Keratinocyte (primary cell): ENCODE results near the gene HLA-F. TPM values are rescaled to one million over a fixed set of nuclear protein-coding genes. Genes with fewer than 3 reads are reported as not detected.
A peak's percentile ranks its signal among the peaks of the same experiment; 100 is the strongest.

Experiments
- DNase-seq: peaks from one replicate; pipeline ENCODE4 v3.0.0-alpha.2; 2011; ENCODE audit warnings: low read depth, missing footprints, low spot score
- FAIRE-seq: peaks from 2 replicates; lab custom pipeline; 2011; peaks lifted over from hg19 to GRCh38; lab: Jason Lieb, UNC
- H2AFZ ChIP-seq: 2 replicates; pipeline ENCODE4 v1.6.0; 2012; ENCODE audit warnings: low read length, control low read depth, inconsistent platforms; ENCODE audit not compliant: control insufficient read depth
- H3K27ac ChIP-seq: 2 replicates; pipeline ENCODE4 v1.5.1; 2011; ENCODE audit warnings: low read length; ENCODE audit not compliant: control insufficient read depth, insufficient read depth
- H3K27me3 ChIP-seq: 3 replicates; pipeline ENCODE4 v1.6.0; 2011; ENCODE audit warnings: low read length; ENCODE audit not compliant: control insufficient read depth, insufficient read depth; ENCODE audit errors: extremely low read depth
- H3K36me3 ChIP-seq, 2 experiments: 2 replicates in 1 of 2; 3 replicates in 1 of 2; pipeline ENCODE4 v1.5.1; 2011; ENCODE audit warnings: low read length in 2 of 2, mild to moderate bottlenecking in 1 of 2; ENCODE audit not compliant: control insufficient read depth in 2 of 2, insufficient read depth in 2 of 2; ENCODE audit errors: extremely low read depth in 1 of 2
- H3K4me1 ChIP-seq: 3 replicates; pipeline ENCODE4 v1.5.1; 2011; ENCODE audit warnings: low read length; ENCODE audit not compliant: control insufficient read depth, insufficient read depth; ENCODE audit errors: extremely low read depth
- H3K4me2 ChIP-seq: 3 replicates; pipeline ENCODE4 v1.6.0; 2011; ENCODE audit warnings: low read depth, low read length; ENCODE audit not compliant: control insufficient read depth, insufficient read depth; ENCODE audit errors: extremely low read depth
- H3K4me3 ChIP-seq, 3 experiments: fragments of 200-600 bp in 1 of 3; sonication (generic) in 1 of 3; 2 replicates in 2 of 3; 3 replicates in 1 of 3; pipeline ENCODE4 v1.5.1; 2011 to 2016; ENCODE audit warnings: low read length in 3 of 3, mild to moderate bottlenecking in 3 of 3, control low read depth in 2 of 3, inconsistent platforms in 1 of 3, low read depth in 1 of 3, mixed read lengths in 1 of 3, mixed run types in 1 of 3, moderate library complexity in 1 of 3; ENCODE audit not compliant: control insufficient read depth in 2 of 3, insufficient read depth in 2 of 3; ENCODE audit errors: extremely low read depth in 1 of 3
- H3K79me2 ChIP-seq: 2 replicates; pipeline ENCODE4 v1.6.0; 2012; ENCODE audit warnings: low read length; ENCODE audit not compliant: control insufficient read depth, insufficient read depth
- H3K9ac ChIP-seq: 3 replicates; pipeline ENCODE4 v1.6.0; 2011; ENCODE audit warnings: low read length; ENCODE audit not compliant: control insufficient read depth, insufficient read depth; ENCODE audit errors: extremely low read depth
- H3K9me1 ChIP-seq: 3 replicates; pipeline ENCODE4 v1.6.0; 2011; ENCODE audit warnings: low read length; ENCODE audit not compliant: control insufficient read depth, insufficient read depth; ENCODE audit errors: extremely low read depth
- H3K9me3 ChIP-seq: 2 replicates; pipeline ENCODE4 v1.5.1; 2012; ENCODE audit warnings: low read depth, low read length; ENCODE audit not compliant: control insufficient read depth
- H4K20me1 ChIP-seq: 3 replicates; pipeline ENCODE4 v1.6.0; 2011; ENCODE audit warnings: low read length; ENCODE audit not compliant: control insufficient read depth, insufficient read depth; ENCODE audit errors: extremely low read depth
- CTCF ChIP-seq, 3 experiments: IDR thresholded peaks in 1 of 3; conservative IDR thresholded peaks in 1 of 3; optimal IDR thresholded peaks in 1 of 3; 2 replicates in 2 of 3; 3 replicates in 1 of 3; pipeline versions ENCODE3 to v1.5.1; 2011; ENCODE audit warnings: low read length in 3 of 3, mild to moderate bottlenecking in 3 of 3, moderate library complexity in 2 of 3, control low read depth in 1 of 3, inconsistent platforms in 1 of 3; ENCODE audit not compliant: insufficient read depth in 2 of 3; ENCODE audit errors: extremely low read depth in 1 of 3
- EZH2 ChIP-seq: IDR thresholded peaks from one replicate; pipeline ENCODE4 v1.6.1; 2012; ENCODE audit warnings: inconsistent platforms, mild to moderate bottlenecking, low read length, moderate library complexity
- dilution Hi-C: fragments of 300-500 bp; cut with MboI; formaldehyde crosslinking; loops from one replicate; pipeline ENCODE4 v1.7.0; 2020; ENCODE audit warnings: low sequenced_read_pairs; ENCODE audit not compliant: extremely low pct_ligation_motif_present
- polyA plus RNA-seq, 5 experiments: library from polyadenylated mRNA; depleted of rRNA in 3 of 5; stranded (reverse) in 3 of 5; stranded (forward) in 1 of 5; unstranded in 1 of 5; fragments of >200 nt; gene quantifications; 1 replicate in 1 of 5; 2 replicates in 3 of 5; 3 replicates in 1 of 5; pipeline versions ENCODE4 v1.2.1 to v1.2.3, GENCODE V29; 2011 to 2012; ENCODE audit warnings: missing spikeins in 2 of 5, low read depth in 1 of 5, low replicate concordance in 1 of 5

Gene HLA-F
- polyA plus RNA-seq, 1 donor (not counting 4 experiments of a cell fraction or from before 2014, with no cell fraction given) = 36.2 TPM

GRCh38 chr6:29753309-29753644 lies 30.0 kb downstream of the HLA-F start:
- TF ChIP-seq CTCF (optimal IDR thresholded peaks at IDR 0.05 in 1 of 3, IDR thresholded peaks at IDR 0.05 in 1 of 3, conservative IDR thresholded peaks at IDR 0.05 in 1 of 3; ENCODE audit: extremely low read depth in 1 of 3, insufficient read depth in 2 of 3, low read length in 3 of 3) = no peak
- TF ChIP-seq EZH2 = no peak
- Histone ChIP-seq H3K27me3 (no peaks in the 10 kb centered on the region), H3K27ac (no peak overlapping the region), H3K4me2 (peak overlapping the region; percentile 84), H3K9me3 (no peaks in the 10 kb centered on the region), H3K79me2 (peaks cover 2% of the 10 kb centered on the region), H3K4me3 (peak overlapping the region; percentile 58 to 83 (median 81)), H2AFZ (no peak overlapping the region), H3K9me1 (no peaks in the 10 kb centered on the region), H3K9ac (peak overlapping the region; percentile 81), H3K36me3 (no peaks in the 10 kb centered on the region), H4K20me1 (no peaks in the 10 kb centered on the region), H3K4me1 (no peaks in the 10 kb centered on the region)
- DNase-seq = no peak
- FAIRE-seq = no peak
- dilution Hi-C loops = no loop called here

- Histone ChIP-seq H3K9me3 (no peaks in the 10 kb centered on the region), H2AFZ (no peak overlapping the region), H3K9ac (no peak overlapping the region), H3K4me1 (no peaks in the 10 kb centered on the region), H3K27ac (no peak overlapping the region), H3K79me2 (no peaks in the 10 kb centered on the region), H3K9me1 (no peaks in the 10 kb centered on the region), H3K4me3 (no peak overlapping the region), H3K4me2 (no peak overlapping the region), H4K20me1 (no peaks in the 10 kb centered on the region), H3K36me3 (no peaks in the 10 kb centered on the region), H3K27me3 (no peaks in the 10 kb centered on the region)
- no peak for TF ChIP-seq EZH2
- no peak for TF ChIP-seq CTCF (optimal IDR thresholded peaks at IDR 0.05 in 1 of 3, IDR thresholded peaks at IDR 0.05 in 1 of 3, conservative IDR thresholded peaks at IDR 0.05 in 1 of 3; ENCODE audit: extremely low read depth in 1 of 3, insufficient read depth in 2 of 3, low read length in 3 of 3)
- dilution Hi-C loops = no loop called here
- FAIRE-seq (no peak), DNase-seq (no peak)
These were observed 32.1 kb downstream of the HLA-F start for GRCh38 chr6:29755295-29755871.
